HepG2 (cell line): ENCODE measurements around the gene P3H3. TPM values are rescaled to one million over a fixed set of nuclear protein-coding genes. Genes with fewer than 3 reads are reported as not detected.

Source experiments
- ARNT2 ChIP-seq: sonication (generic); formaldehyde crosslinking; IDR thresholded peaks from 2 replicates; pipeline ENCODE4 v1.8.0; 2022; ENCODE audit warnings: mild to moderate bottlenecking, low read depth, missing genetic modification reagents, moderate library complexity
- CBX1 ChIP-seq: IDR thresholded peaks from one replicate; pipeline ENCODE4 v1.6.1; 2016; ENCODE audit warnings: antibody characterized with exemption, low read depth
- CBX2 ChIP-seq, 2 experiments: fragments of 200-600 bp in 1 of 2; sonication (generic); formaldehyde crosslinking in 1 of 2; IDR thresholded peaks; 2 replicates each; pipeline versions ENCODE4 v1.7.0 to v1.8.1; 2018 to 2022; ENCODE audit warnings: low read depth in 2 of 2, low read length in 1 of 2, mild to moderate bottlenecking in 1 of 2, missing genetic modification reagents in 1 of 2
- CREM ChIP-seq, 2 experiments: sonication (generic) in 1 of 2; formaldehyde crosslinking in 1 of 2; IDR thresholded peaks; 2 replicates each; pipeline versions ENCODE4 v1.4.0 to v1.6.1; 2016 to 2020; ENCODE audit warnings: antibody characterized with exemption in 1 of 2, mild to moderate bottlenecking in 1 of 2, missing genetic modification reagents in 1 of 2
- FOXP1 ChIP-seq, 2 experiments: fragments of 450-650 bp in 1 of 2; IDR thresholded peaks; 2 replicates each; pipeline ENCODE4 v1.6.1; 2017 to 2018; ENCODE audit warnings: antibody characterized with exemption in 1 of 2
- GABPB1 ChIP-seq: IDR thresholded peaks from 2 replicates; pipeline ENCODE4 v1.6.1; 2016; ENCODE audit warnings: mild to moderate bottlenecking, missing genetic modification reagents, moderate library complexity, missing compliant biosample characterization
- HDAC6 ChIP-seq: fragments of 200-600 bp; sonication (generic); IDR thresholded peaks from 2 replicates; pipeline ENCODE4 v1.7.0; 2017; ENCODE audit warnings: mild to moderate bottlenecking, antibody characterized with exemption, low read length, low read depth
- HES4 ChIP-seq: sonication (generic); formaldehyde crosslinking; IDR thresholded peaks from 2 replicates; pipeline ENCODE4 v1.9.0; 2021; ENCODE audit warnings: mild to moderate bottlenecking, missing genetic modification reagents, borderline replicate concordance
- HMGA1 ChIP-seq: sonication (generic); formaldehyde crosslinking; conservative IDR thresholded peaks from 2 replicates; pipeline ENCODE4 v1.4.0; 2020; ENCODE audit warnings: missing genetic modification reagents
- HNF4G ChIP-seq, 2 experiments: sonication (generic) in 1 of 2; formaldehyde crosslinking in 1 of 2; IDR thresholded peaks; 2 replicates each; pipeline versions ENCODE4 v1.4.0 to v1.6.1; 2011 to 2020; ENCODE audit warnings: borderline replicate concordance in 2 of 2, low read depth in 2 of 2, mild to moderate bottlenecking in 2 of 2, low read length in 1 of 2, missing genetic modification reagents in 1 of 2, moderate library complexity in 1 of 2
- KDM5B ChIP-seq: sonication (generic); formaldehyde crosslinking; IDR thresholded peaks from 2 replicates; pipeline ENCODE4 v1.4.0; 2020; ENCODE audit warnings: missing genetic modification reagents, mild to moderate bottlenecking, borderline replicate concordance
- MED8 ChIP-seq: sonication (generic); formaldehyde crosslinking; IDR thresholded peaks from 2 replicates; pipeline ENCODE4 v1.8.1; 2023; ENCODE audit warnings: mild to moderate bottlenecking, missing genetic modification reagents; ENCODE audit not compliant: insufficient replicate concordance
- RARA ChIP-seq: IDR thresholded peaks from 2 replicates; pipeline ENCODE4 v1.6.1; 2016; ENCODE audit warnings: missing genetic modification reagents, missing compliant biosample characterization
- RFX1 ChIP-seq: fragments of 450-650 bp; IDR thresholded peaks from 2 replicates; pipeline ENCODE4 v1.6.1; 2017
- ZFP37 ChIP-seq: sonication (generic); formaldehyde crosslinking; IDR thresholded peaks from 2 replicates; pipeline ENCODE4 v1.4.0; 2020; ENCODE audit warnings: missing genetic modification reagents, borderline replicate concordance
- ZFY ChIP-seq: sonication (generic); formaldehyde crosslinking; IDR thresholded peaks from 2 replicates; pipeline ENCODE4 v1.4.0; 2020; ENCODE audit warnings: missing genetic modification reagents
- ZMAT3 ChIP-seq: sonication (generic); formaldehyde crosslinking; conservative IDR thresholded peaks from 2 replicates; pipeline ENCODE4 v1.7.0; 2021; ENCODE audit warnings: missing genetic modification reagents
- ZNF121 ChIP-seq: sonication (generic); formaldehyde crosslinking; IDR thresholded peaks from 2 replicates; pipeline ENCODE4 v1.5.0; 2020; ENCODE audit warnings: mild to moderate bottlenecking, missing genetic modification reagents
- ZNF256 ChIP-seq: sonication (generic); formaldehyde crosslinking; conservative IDR thresholded peaks from 2 replicates; pipeline ENCODE4 v1.4.0; 2020; ENCODE audit warnings: missing genetic modification reagents
- ZNF674 ChIP-seq: sonication (generic); formaldehyde crosslinking; IDR thresholded peaks from 2 replicates; pipeline ENCODE4 v1.5.0; 2020; ENCODE audit warnings: low read depth, mild to moderate bottlenecking, missing genetic modification reagents
- ZNF761 ChIP-seq: sonication (generic); formaldehyde crosslinking; conservative IDR thresholded peaks from 2 replicates; pipeline ENCODE4 v1.4.0; 2020; ENCODE audit warnings: mild to moderate bottlenecking, missing genetic modification reagents
- polyA plus RNA-seq, 8 experiments: library from polyadenylated mRNA; depleted of rRNA in 3 of 8; stranded (reverse) in 7 of 8; unstranded in 1 of 8; fragments of >200 nt; fragmentation: Illumina TruSeq in 4 of 8; extraction: Trizol in 4 of 8; gene quantifications; 2 replicates each; pipeline versions ENCODE4 v1.2.1 to v1.2.3, GENCODE V29; 2011 to 2016; ENCODE audit warnings: low read depth in 4 of 8, missing spikeins in 1 of 8, mixed read lengths in 1 of 8; ENCODE audit not compliant: insufficient read depth in 1 of 8
- total RNA-seq, 5 experiments: library from RNA; depleted of rRNA; stranded (reverse); fragments of >200 nt; fragmentation: Illumina TruSeq; extraction: Trizol; gene quantifications; 2 replicates each; pipeline ENCODE4 v1.2.3, GENCODE V29; 2016; ENCODE audit warnings: low read depth in 1 of 5
- TF ChIP-seq, protein P1 (sequence below): sonication (generic); formaldehyde crosslinking; IDR thresholded peaks from 2 replicates; pipeline ENCODE4 v1.9.0; 2021; ENCODE audit warnings: missing genetic modification reagents, borderline replicate concordance
- TF ChIP-seq, protein P2 (sequence below): IDR thresholded peaks from 2 replicates; pipeline ENCODE4 v1.6.1; 2016; ENCODE audit warnings: mild to moderate bottlenecking, missing biosample characterization, missing genetic modification reagents
- TF ChIP-seq, protein P3 (sequence below): sonication (generic); formaldehyde crosslinking; IDR thresholded peaks from 2 replicates; pipeline ENCODE4 v1.8.1; 2023; ENCODE audit warnings: missing genetic modification reagents, mild to moderate bottlenecking, borderline replicate concordance
- TF ChIP-seq, protein P4 (sequence below): sonication (generic); formaldehyde crosslinking; IDR thresholded peaks from 2 replicates; pipeline ENCODE4 v1.4.0; 2020; ENCODE audit warnings: mild to moderate bottlenecking, missing genetic modification reagents

Gene P3H3
- total and polyA plus RNA-seq, 2 of the 13 experiments (the other 11 are each of a cell fraction or from before 2014, with no cell fraction given), result 20.1 to 20.5 TPM

DNA sequence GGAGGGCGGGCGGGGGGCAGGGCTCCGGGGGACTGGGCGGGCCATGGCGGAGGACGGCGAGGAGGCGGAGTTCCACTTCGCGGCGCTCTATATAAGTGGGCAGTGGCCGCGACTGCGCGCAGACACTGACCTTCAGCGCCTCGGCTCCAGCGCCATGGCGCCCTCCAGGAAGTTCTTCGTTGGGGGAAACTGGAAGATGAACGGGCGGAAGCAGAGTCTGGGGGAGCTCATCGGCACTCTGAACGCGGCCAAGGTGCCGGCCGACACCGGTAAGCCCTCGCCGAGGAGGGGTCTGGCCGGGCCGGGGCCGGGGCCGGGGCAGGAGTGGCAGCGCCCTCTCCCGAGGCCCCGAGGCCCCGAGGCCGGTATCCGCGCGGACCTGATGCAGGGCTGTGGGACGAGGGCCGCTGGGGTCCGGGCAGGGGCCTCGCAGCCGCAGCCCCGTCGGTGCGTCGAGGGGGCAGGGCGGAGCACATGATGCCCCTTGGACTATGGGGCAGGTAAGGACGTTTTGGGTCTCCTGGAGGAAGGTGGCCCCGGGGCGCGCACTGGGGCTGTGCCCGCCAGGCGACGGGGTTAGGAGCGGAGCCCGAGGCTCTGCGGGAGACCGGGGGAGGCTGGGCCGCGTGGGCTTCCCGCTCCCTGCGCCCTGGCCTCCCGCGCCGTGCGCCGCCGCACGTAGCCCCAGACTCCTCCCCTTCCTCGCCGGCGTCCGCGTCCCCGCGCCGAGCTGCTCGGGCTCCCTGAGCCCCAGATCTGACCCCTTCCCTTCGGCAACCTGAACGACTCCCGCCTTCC lies 39.4 kb downstream of the P3H3 start, which contains the start of gene TPI1 (continued):
- TF ChIP-seq, protein P1, sequence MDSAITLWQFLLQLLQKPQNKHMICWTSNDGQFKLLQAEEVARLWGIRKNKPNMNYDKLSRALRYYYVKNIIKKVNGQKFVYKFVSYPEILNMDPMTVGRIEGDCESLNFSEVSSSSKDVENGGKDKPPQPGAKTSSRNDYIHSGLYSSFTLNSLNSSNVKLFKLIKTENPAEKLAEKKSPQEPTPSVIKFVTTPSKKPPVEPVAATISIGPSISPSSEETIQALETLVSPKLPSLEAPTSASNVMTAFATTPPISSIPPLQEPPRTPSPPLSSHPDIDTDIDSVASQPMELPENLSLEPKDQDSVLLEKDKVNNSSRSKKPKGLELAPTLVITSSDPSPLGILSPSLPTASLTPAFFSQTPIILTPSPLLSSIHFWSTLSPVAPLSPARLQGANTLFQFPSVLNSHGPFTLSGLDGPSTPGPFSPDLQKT (CRISPR knock-in tag), result no peak
- TF ChIP-seq GABPB1 (CRISPR knock-in tag) (peak; percentile 65), ZNF674 (CRISPR knock-in tag) (0 out of 2 replicates have a peak, but pooled peaks have one; percentile 19), CBX2 (IDR thresholded peaks at IDR 0.05; ENCODE audit: low read depth, low read length) (no peak), CBX2 (CRISPR knock-in tag; IDR thresholded peaks at IDR 0.05; ENCODE audit: low read depth) (no peak), ZFY (CRISPR knock-in tag) (peak; percentile 72), CBX1 (peak; percentile 93), ZFP37 (no peak), HDAC6 (0 out of 2 replicates have a peak, but pooled peaks have one; percentile 60), HNF4G (IDR thresholded peaks at IDR 0.05; ENCODE audit: borderline replicate concordance, low read depth, low read length) (peak; percentile 28), HNF4G (CRISPR knock-in tag; IDR thresholded peaks at IDR 0.05; ENCODE audit: borderline replicate concordance, low read depth) (no peak), HES4 (CRISPR knock-in tag) (peak; percentile 57; the same call in 1 of the 2 replicates), ZMAT3 (CRISPR knock-in tag) (peak; percentile 91), MED8 (peak; percentile 62), ZNF761 (CRISPR knock-in tag) (peak; percentile 79; the same call in 1 of the 2 replicates), ZNF256 (CRISPR knock-in tag) (0 out of 2 replicates have a peak, but pooled peaks have one; percentile 10), RARA (CRISPR knock-in tag) (no peak; the same call in 1 of the 2 replicates), CREM (IDR thresholded peaks at IDR 0.05) (no peak), CREM (CRISPR knock-in tag; IDR thresholded peaks at IDR 0.05) (no peak), RFX1 (no peak), KDM5B (CRISPR knock-in tag) (peak; percentile 83), ZNF121 (CRISPR knock-in tag) (no peak), HMGA1 (no peak), FOXP1 (IDR thresholded peaks at IDR 0.05) (no peak), FOXP1 (CRISPR knock-in tag; IDR thresholded peaks at IDR 0.05) (no peak), ARNT2 (CRISPR knock-in tag) (peak; percentile 83)
- TF ChIP-seq, protein P2, sequence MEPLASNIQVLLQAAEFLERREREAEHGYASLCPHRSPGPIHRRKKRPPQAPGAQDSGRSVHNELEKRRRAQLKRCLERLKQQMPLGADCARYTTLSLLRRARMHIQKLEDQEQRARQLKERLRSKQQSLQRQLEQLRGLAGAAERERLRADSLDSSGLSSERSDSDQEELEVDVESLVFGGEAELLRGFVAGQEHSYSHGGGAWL (CRISPR knock-in tag), result peak; percentile 84
- TF ChIP-seq, protein P3, sequence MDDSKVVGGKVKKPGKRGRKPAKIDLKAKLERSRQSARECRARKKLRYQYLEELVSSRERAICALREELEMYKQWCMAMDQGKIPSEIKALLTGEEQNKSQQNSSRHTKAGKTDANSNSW (CRISPR knock-in tag), result peak; percentile 45; the same call in 1 of the 2 replicates
- TF ChIP-seq, protein P4, sequence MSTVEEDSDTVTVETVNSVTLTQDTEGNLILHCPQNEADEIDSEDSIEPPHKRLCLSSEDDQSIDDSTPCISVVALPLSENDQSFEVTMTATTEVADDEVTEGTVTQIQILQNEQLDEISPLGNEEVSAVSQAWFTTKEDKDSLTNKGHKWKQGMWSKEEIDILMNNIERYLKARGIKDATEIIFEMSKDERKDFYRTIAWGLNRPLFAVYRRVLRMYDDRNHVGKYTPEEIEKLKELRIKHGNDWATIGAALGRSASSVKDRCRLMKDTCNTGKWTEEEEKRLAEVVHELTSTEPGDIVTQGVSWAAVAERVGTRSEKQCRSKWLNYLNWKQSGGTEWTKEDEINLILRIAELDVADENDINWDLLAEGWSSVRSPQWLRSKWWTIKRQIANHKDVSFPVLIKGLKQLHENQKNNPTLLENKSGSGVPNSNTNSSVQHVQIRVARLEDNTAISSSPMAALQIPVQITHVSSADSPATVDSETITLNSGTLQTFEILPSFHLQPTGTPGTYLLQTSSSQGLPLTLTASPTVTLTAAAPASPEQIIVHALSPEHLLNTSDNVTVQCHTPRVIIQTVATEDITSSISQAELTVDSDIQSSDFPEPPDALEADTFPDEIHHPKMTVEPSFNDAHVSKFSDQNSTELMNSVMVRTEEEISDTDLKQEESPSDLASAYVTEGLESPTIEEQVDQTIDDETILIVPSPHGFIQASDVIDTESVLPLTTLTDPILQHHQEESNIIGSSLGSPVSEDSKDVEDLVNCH (CRISPR knock-in tag), result no peak
